GM10248 (cell line): ENCODE data around the gene WNT9A.

Source experiments
- CTCF ChIA-PET: fragments of 300-600 bp; sonication (Branson Sonifier 250); formaldehyde crosslinking; extraction: SDS; loops from one replicate; lab custom pipeline; 2021; ENCODE audit warnings: antibody characterized with exemption; lab: Yijun Ruan, JAX
- POLR2A ChIA-PET: fragments of 350-650 bp; sonication (Branson Sonifier 250); formaldehyde crosslinking; extraction: SDS; loops from one replicate; lab custom pipeline; 2020; ENCODE audit warnings: antibody characterized with exemption; lab: Yijun Ruan, JAX
- DNase-seq: peaks from one replicate; pipeline ENCODE4 v3.0.0; 2012; ENCODE audit errors: extremely low spot score
- TF ChIP-seq, protein P1 (sequence below): IDR thresholded peaks from 2 replicates; pipeline ENCODE4 v1.5.1; 2012; ENCODE audit warnings: mild to moderate bottlenecking, low read depth; ENCODE audit errors: extremely low read depth, missing control alignments, control extremely low read depth

WNT9A gene

GRCh38 chr1:227938276-227938675 lies 9.5 kb downstream of the WNT9A start:
- TF ChIP-seq, protein P1, sequence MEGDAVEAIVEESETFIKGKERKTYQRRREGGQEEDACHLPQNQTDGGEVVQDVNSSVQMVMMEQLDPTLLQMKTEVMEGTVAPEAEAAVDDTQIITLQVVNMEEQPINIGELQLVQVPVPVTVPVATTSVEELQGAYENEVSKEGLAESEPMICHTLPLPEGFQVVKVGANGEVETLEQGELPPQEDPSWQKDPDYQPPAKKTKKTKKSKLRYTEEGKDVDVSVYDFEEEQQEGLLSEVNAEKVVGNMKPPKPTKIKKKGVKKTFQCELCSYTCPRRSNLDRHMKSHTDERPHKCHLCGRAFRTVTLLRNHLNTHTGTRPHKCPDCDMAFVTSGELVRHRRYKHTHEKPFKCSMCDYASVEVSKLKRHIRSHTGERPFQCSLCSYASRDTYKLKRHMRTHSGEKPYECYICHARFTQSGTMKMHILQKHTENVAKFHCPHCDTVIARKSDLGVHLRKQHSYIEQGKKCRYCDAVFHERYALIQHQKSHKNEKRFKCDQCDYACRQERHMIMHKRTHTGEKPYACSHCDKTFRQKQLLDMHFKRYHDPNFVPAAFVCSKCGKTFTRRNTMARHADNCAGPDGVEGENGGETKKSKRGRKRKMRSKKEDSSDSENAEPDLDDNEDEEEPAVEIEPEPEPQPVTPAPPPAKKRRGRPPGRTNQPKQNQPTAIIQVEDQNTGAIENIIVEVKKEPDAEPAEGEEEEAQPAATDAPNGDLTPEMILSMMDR: no peak
- POLR2A ChIA-PET: no interaction called here
- no peak for DNase-seq
- CTCF ChIA-PET: no interaction called here

GRCh38 chr1:227937838-227938145 lies 9.9 kb downstream of the WNT9A start:
- TF ChIP-seq, protein P1: no peak
- CTCF ChIA-PET: no interaction called here
- no peak for DNase-seq
- POLR2A ChIA-PET: no interaction called here

GRCh38 chr1:227937031-227937837 lies 10.5 kb downstream of the WNT9A start:
- CTCF ChIA-PET: interaction anchor here (0.9 kb wide), 1 partner anchor 394 kb away, joined by 3 read pairs; no protein-coding TSS in a partner anchor
- DNase-seq: no peak
- TF ChIP-seq, protein P1: no peak
- POLR2A ChIA-PET: no interaction called here

DNA sequence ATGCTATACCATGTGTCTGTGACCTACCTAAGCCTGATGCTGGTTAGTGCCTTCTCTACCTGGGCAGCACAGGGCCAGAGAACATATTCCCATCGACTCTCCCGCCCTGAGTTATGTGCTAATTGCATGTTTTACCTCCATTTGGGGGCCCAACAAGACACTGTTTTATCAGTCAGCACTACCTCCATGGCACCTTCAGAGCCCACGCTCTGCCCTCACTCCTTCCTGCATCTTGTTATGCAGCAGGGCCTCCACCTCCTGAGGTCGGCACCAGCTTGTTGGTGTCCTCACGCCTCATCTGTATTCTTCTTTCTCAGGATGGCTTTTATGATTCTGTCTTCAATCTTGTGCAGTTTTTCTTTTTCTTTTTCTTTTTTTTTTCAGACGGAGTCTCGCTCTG lies 11.9 kb downstream of the WNT9A start:
- DNase-seq: no peak
- POLR2A ChIA-PET: no interaction called here
- CTCF ChIA-PET: no interaction called here
- TF ChIP-seq, protein P1: no peak

GRCh38 chr1:227934476-227935313 lies 13.0 kb downstream of the WNT9A start:
- TF ChIP-seq, protein P1: no peak
- POLR2A ChIA-PET: no interaction called here
- CTCF ChIA-PET: interaction anchor here (1.1 kb wide), 1 partner anchor 18 kb away, joined by 3 read pairs; no protein-coding TSS in a partner anchor
- no peak for DNase-seq

DNA sequence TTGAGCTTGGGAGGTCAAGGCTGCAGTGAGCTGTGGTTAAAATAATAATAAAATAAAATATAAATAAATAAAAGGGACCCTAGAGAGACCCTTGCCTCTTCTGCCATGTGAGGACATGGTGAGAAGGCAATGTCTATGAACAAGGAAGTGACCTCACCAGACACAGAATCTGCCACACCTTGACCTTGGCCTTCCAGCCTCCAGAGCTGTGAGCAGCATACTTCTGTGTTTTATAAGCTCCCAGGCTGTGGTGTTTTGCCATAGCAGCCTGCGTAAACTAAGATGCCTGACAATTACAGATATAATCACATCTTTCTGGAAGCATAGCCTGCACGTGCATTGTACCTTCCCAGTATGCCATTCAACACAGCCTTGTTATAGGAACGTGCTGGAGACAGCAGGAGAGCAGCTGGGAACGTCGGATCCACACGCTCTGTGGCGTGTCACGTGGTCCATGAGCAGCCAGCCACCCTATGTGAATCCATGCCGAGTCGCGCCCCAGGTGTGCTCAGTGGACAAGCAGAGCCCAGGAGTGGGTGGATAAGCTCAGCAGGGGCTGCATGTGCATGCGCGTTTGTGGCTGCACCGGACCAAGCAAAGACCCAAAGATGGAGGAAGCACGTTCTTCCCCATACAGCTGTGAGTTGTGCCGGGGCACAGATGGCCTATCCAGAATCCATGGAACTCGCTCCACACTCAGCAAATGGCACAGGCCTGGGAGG lies 17.8 kb downstream of the WNT9A start:
- POLR2A ChIA-PET: no interaction called here
- CTCF ChIA-PET: no interaction called here
- TF ChIP-seq, protein P1: no peak
- no peak for DNase-seq
